Cardiac muscle cell (in vitro differentiated cells and primary cell): ENCODE data around the gene TEX29. TPM values are rescaled to one million over a fixed set of nuclear protein-coding genes. Genes with fewer than 3 reads are reported as not detected.

Source experiments
- DNase-seq, 2 donors: peaks; one replicate each; pipeline versions ENCODE4 v3.0.0 to v3.0.0-alpha.2; 2010 to 2017; ENCODE audit warnings: low read depth in 1 of 2, low spot score in 1 of 2
- H3K27ac ChIP-seq: fragments of 200-600 bp; sonication (generic); 2 replicates; pipeline ENCODE4 v1.5.1; 2016
- H3K27me3 ChIP-seq: fragments of 200-600 bp; sonication (generic); 2 replicates; pipeline ENCODE4 v1.6.0; 2016; ENCODE audit warnings: control low read depth
- H3K36me3 ChIP-seq: fragments of 200-600 bp; sonication (generic); 2 replicates; pipeline ENCODE4 v1.5.1; 2016; ENCODE audit warnings: control low read depth
- H3K4me1 ChIP-seq: fragments of 200-600 bp; sonication (generic); 2 replicates; pipeline ENCODE4 v1.8.1; 2017; ENCODE audit warnings: low read depth, mild to moderate bottlenecking, mixed run types
- H3K4me3 ChIP-seq: fragments of 200-600 bp; sonication (generic); 2 replicates; pipeline ENCODE4 v1.5.1; 2016; ENCODE audit warnings: mild to moderate bottlenecking
- H3K9me3 ChIP-seq: fragments of 200-600 bp; sonication (generic); 2 replicates; pipeline ENCODE4 v1.5.1; 2017; ENCODE audit warnings: low read depth, mild to moderate bottlenecking, control low read depth
- polyA plus RNA-seq: library from polyadenylated mRNA; unstranded; fragments of >200 nt; fragmentation: Nextera tagmentation; extraction: Ambion mirVana; gene quantifications from 2 replicates; pipeline ENCODE4 v1.2.1, GENCODE V29; 2016
- total RNA-seq: library from RNA; depleted of rRNA; stranded (reverse); fragments of >200 nt; gene quantifications from 2 replicates; pipeline ENCODE4 v1.2.3, GENCODE V29; 2016
- TF ChIP-seq, protein P1 (sequence below): IDR thresholded peaks from 2 replicates; pipeline ENCODE4 v1.5.1; 2012; ENCODE audit warnings: low read depth, mild to moderate bottlenecking, low read length

The TEX29 gene
- total and polyA plus RNA-seq, 2 experiments from 2014 or later: not detected

DNA sequence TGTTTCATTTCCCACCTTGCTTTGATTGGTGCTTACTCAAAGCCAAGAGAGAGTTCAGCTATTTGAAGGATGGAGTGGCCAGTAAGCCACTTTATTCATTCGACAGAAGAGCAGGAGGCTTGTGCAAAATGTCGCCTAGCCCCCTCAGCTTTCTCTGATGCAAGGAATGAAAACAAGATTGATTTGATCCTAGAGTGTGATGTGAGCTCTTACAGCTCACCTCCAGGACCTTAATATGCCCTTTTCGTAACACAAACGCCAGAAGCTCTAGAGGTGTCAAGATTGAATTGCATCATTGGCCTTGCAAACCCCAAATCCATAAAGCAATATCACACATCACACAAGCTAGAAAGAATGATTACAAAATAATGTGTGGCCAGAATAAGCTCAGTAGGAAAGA lies 36.4 kb downstream of the TEX29 start:
- no peak for DNase-seq
- no peak overlapping the region for H3K4me3 ChIP-seq
- H3K36me3 ChIP-seq: no peaks in the 10 kb centered on the region
- no peak overlapping the region for H3K27ac ChIP-seq
- no peaks in the 10 kb centered on the region for H3K27me3 ChIP-seq
- TF ChIP-seq, protein P1, sequence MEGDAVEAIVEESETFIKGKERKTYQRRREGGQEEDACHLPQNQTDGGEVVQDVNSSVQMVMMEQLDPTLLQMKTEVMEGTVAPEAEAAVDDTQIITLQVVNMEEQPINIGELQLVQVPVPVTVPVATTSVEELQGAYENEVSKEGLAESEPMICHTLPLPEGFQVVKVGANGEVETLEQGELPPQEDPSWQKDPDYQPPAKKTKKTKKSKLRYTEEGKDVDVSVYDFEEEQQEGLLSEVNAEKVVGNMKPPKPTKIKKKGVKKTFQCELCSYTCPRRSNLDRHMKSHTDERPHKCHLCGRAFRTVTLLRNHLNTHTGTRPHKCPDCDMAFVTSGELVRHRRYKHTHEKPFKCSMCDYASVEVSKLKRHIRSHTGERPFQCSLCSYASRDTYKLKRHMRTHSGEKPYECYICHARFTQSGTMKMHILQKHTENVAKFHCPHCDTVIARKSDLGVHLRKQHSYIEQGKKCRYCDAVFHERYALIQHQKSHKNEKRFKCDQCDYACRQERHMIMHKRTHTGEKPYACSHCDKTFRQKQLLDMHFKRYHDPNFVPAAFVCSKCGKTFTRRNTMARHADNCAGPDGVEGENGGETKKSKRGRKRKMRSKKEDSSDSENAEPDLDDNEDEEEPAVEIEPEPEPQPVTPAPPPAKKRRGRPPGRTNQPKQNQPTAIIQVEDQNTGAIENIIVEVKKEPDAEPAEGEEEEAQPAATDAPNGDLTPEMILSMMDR: no peak
- no peaks in the 10 kb centered on the region for H3K9me3 ChIP-seq
- no peaks in the 10 kb centered on the region for H3K4me1 ChIP-seq

DNA sequence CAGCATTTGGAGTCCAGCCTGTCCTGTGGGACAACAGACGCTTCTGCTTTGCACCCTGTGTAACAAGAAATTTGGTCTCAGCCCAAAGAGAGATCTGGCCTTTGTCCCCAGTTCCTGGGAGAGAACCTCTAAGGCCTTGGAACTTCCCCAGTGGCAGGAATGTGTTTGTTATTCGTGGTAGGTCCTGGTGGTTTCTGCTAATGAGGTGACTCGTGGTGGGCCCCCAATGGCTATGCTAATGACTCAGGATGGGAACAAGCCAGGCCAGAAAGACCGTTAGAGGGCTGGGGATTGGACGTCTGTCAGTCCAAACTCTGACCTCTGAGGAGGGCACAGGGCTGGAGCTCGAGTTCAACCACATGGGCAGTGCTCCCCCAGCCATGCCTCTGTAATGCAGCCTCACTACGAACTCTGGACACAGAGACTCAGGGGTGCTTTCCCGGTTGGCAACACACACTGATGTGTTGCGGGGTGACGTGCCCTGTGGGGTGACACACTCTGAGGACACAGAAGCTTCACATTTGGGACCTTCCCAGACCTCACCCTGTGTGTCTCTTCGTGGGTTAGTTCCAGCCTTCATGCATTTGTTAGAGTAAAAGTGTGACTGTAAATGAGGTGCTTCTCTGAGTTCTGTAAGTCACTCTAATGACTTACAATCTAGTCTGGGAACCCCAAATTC lies 38.9 kb downstream of the TEX29 start:
- H3K36me3 ChIP-seq: no peaks in the 10 kb centered on the region
- H3K9me3 ChIP-seq: no peaks in the 10 kb centered on the region
- TF ChIP-seq, protein P1: no peak
- no peak for DNase-seq
- no peak overlapping the region for H3K4me3 ChIP-seq
- H3K27ac ChIP-seq: no peak overlapping the region
- no peaks in the 10 kb centered on the region for H3K4me1 ChIP-seq
- no peaks in the 10 kb centered on the region for H3K27me3 ChIP-seq

DNA sequence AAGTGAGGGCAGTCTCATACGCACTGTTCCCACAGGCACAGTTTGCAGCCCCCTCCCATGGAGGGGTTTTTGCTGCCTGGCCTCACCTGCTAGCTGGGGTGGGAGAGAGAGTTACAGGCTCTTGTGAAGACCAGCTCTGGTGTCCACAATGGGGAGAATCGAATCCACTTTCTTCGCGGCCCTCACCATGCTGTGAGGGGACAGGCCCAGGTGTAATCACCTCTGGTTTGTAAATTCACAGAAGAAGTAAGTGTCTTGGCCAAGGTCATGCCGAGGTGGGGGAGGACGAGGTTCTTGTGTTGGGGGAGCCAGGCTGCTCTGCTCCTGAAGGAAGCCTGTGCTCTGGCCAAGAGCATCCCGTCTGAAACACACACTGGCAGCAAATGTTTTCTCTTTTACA lies 39.5 kb downstream of the TEX29 start:
- no peaks in the 10 kb centered on the region for H3K36me3 ChIP-seq
- TF ChIP-seq, protein P1: no peak
- no peak for DNase-seq

DNA sequence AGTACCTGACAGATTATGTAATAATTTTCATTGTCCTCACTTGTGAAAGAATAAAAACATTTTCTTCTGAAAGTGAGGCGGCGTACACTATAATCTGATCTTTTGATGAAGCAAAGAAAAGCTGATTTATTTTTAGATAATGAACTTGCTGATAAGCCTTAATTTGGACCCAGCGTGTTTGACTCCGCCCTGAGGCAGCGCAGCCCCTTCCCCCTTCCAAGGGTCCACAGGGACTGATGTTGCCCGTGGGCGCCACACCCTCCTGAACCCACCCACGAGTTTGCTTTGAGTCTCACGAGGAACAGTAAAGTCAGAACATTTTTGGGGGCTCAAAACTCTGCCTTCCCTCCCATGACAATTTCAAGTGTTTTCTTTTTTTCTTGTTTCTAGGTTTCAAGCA lies 40.0 kb downstream of the TEX29 start:
- TF ChIP-seq, protein P1: no peak
- no peaks in the 10 kb centered on the region for H3K36me3 ChIP-seq
- no peak overlapping the region for H3K27ac ChIP-seq
- no peak for DNase-seq
- no peak overlapping the region for H3K4me3 ChIP-seq
- no peaks in the 10 kb centered on the region for H3K27me3 ChIP-seq
- no peaks in the 10 kb centered on the region for H3K9me3 ChIP-seq
- H3K4me1 ChIP-seq: no peaks in the 10 kb centered on the region

More for the DNA sequence above, 39.5 kb downstream of the TEX29 start:
- Histone ChIP-seq H3K27ac (no peak overlapping the region), H3K4me3 (no peak overlapping the region), H3K4me1 (no peaks in the 10 kb centered on the region), H3K9me3 (no peaks in the 10 kb centered on the region), H3K27me3 (no peaks in the 10 kb centered on the region)

- TF ChIP-seq, protein P1: no peak
- H3K9me3 ChIP-seq: no peaks in the 10 kb centered on the region
- no peak overlapping the region for H3K27ac ChIP-seq
- H3K4me3 ChIP-seq: no peak overlapping the region
- DNase-seq: no peak
- H3K4me1 ChIP-seq: no peaks in the 10 kb centered on the region
- no peaks in the 10 kb centered on the region for H3K36me3 ChIP-seq
- H3K27me3 ChIP-seq: no peaks in the 10 kb centered on the region
Measured at GRCh38 chr13:111361046-111361872, 40.8 kb downstream of the TEX29 start.
